ENCODE measurements around the gene ADSS1.

GRCh38 chr14:104757681-104758392 lies 33.8 kb downstream of the ADSS1 start:
- no peak for TF ChIP-seq CTCF (conservative IDR thresholded peaks at IDR 0.05; ENCODE audit: low read length)
- no peak for TF ChIP-seq EZH2phosphoT487 (IDR thresholded peaks at IDR 0.05; ENCODE audit: borderline replicate concordance)

Measured in Loucy (cell line).